Activated T-cell treated with anti-CD3 and anti-CD28 coated beads, Interleukin-2, amount 50 U/mL, for 72 hours (primary cell): ENCODE results near the gene NUDC. TPM values are rescaled to one million over a fixed set of nuclear protein-coding genes. Genes with fewer than 3 reads are reported as not detected.
"Not testable (repeated sequence)": the region's sequence is repeated elsewhere in the genome, so short reads cannot be mapped to it uniquely, and the experiment has no call there.

ENCODE experiments used
- ATAC-seq, 2 donors: fragments of 150-1000 bp; cut with Tn5 transposase; replicated peaks in 1 of 2; 2 replicates each; pipeline ENCODE4 v1.10.0; 2021; ENCODE audit warnings: moderate library complexity in 2 of 2, mild to moderate bottlenecking in 1 of 2
- DNase-seq, 2 donors: peaks; one replicate each; pipeline ENCODE4 v3.0.0; 2021 to 2022; ENCODE audit warnings: mixed read lengths in 1 of 2
- H3K27ac Mint-ChIP-seq: one replicate; pipeline ENCODE4 v1.8.0; 2022; ENCODE audit warnings: mild to moderate bottlenecking, moderate library complexity, mixed read lengths
- H3K27me3 Mint-ChIP-seq: one replicate; pipeline ENCODE4 v1.8.0; 2022; ENCODE audit warnings: low read depth, mixed read lengths
- H3K36me3 Mint-ChIP-seq, 2 donors: one replicate each; pipeline ENCODE4 v1.8.0; 2022; ENCODE audit warnings: mixed read lengths in 2 of 2, mild to moderate bottlenecking in 1 of 2; ENCODE audit not compliant: insufficient read depth in 2 of 2
- H3K4me1 Mint-ChIP-seq: one replicate; pipeline ENCODE4 v1.8.0; 2022; ENCODE audit warnings: low read depth, mixed read lengths
- H3K4me3 Mint-ChIP-seq, 2 donors: one replicate each; pipeline ENCODE4 v1.8.0; 2022; ENCODE audit warnings: mild to moderate bottlenecking in 2 of 2, mixed read lengths in 2 of 2, moderate library complexity in 2 of 2
- H3K9me3 Mint-ChIP-seq, 2 donors: one replicate each; pipeline ENCODE4 v1.8.0; 2022; ENCODE audit warnings: mixed read lengths in 2 of 2
- total RNA-seq, 2 donors: library from RNA; stranded (reverse); gene quantifications; one replicate each; pipeline ENCODE4 v1.2.3, GENCODE V29; 2022

NUDC gene
- total RNA-seq, 2 donors from 2014 or later = 61.6 to 78.5 TPM

DNA sequence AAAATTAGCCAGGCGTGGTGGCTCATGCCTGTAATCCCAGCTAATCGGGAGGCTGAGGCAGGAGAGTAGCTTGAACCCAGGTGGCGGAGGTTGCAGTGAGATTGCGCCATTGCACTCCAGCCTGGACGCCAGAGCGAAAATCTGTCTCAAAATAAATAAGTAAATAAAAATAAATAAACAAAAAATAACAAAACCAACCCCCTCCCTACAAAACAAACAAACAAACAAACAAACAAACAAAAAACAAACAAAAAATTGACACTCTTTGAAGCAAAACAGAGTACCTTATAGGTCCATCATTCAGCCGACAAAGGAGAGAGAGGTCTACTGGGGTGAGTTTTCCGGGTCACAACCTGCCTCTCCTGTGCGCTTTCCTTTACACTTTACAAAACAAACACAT is 44.1 kb downstream of the NUDC start:
- no peak overlapping the region for H3K27ac Mint-ChIP-seq
- no peak overlapping the region for H3K4me3 Mint-ChIP-seq
- peaks cover 3% of the 10 kb centered on the region for H3K4me1 Mint-ChIP-seq
- peaks cover 0 to 1% of the 10 kb centered on the region in 2 donors for H3K36me3 Mint-ChIP-seq
- no peak for ATAC-seq
- no peaks in the 10 kb centered on the region for H3K9me3 Mint-ChIP-seq
- DNase-seq = no peak
- peaks cover 32% of the 10 kb centered on the region for H3K27me3 Mint-ChIP-seq

DNA sequence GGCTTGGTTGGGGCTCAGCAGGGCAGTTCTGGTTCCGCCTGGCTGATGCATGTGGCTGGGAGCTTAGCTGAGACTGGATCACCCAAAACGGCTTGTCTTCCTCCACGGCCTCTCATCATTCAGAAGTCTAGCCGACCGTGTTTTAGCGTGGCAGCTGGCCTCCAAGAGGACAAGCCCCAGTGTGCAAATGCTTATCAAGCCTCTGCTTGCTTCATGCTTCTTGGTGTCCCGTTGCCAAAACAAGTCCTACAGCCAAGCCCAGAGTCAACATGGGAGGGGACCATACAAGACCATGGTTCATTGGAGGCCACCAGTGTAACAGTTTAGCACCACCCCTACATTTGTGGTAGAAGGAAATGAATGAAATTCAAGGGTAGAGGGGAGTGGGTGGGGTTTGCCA is 49.3 kb downstream of the NUDC start:
- Mint-ChIP-seq H3K27ac (no peak overlapping the region), H3K4me3 (no peak overlapping the region), H3K27me3 (peaks cover 15% of the 10 kb centered on the region), H3K9me3 (no peaks in the 10 kb centered on the region), H3K4me1 (peaks cover 8% of the 10 kb centered on the region), H3K36me3 (no peaks in the 10 kb centered on the region)
- ATAC-seq (no peak), DNase-seq (no peak)

DNA sequence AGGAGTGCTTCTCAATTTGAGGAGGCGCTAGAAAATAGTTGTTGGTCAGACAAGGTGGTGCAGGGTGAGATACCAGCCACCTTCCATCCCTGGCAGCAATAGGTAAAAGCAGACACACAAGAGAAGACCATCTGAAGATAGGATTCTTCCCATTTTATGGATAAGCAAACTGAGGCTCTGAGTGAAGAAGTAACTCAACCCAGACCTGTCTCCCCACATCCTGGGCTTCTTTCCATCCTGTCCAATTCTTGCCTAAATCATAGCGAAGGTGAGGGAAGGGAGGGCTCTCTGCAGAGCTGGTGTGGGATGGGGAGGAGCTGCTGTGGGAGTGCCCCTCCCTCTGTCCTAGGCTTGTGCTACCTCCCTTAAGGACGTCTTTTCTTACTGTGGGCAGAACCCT is 50.0 kb downstream of the NUDC start:
- H3K9me3 Mint-ChIP-seq = no peaks in the 10 kb centered on the region
- no peaks in the 10 kb centered on the region for H3K36me3 Mint-ChIP-seq
- ATAC-seq = no peak

DNA sequence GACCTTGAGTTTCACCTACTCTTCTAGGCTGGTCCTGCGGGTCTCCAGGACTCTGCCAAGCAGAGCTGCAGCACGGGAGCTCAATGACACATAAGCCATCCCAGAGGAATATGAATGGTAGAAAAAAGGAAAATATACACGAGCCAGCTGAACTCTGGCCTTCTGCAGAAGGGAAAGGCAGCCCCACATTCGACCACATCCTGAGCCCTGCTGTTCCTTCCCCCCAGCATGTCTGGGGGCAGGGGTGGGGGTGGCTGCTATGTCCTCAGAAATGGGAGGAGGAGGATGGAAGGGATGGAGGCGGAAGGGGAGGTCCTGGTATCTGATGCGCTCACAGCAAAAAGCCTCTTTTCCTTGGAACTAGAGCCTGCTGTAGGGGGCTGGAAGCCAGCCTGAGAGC is 50.8 kb downstream of the NUDC start:
- Mint-ChIP-seq H3K27me3 (peaks cover 8% of the 10 kb centered on the region), H3K9me3 (no peaks in the 10 kb centered on the region), H3K36me3 (no peaks in the 10 kb centered on the region), H3K4me3 (no peak overlapping the region), H3K4me1 (peaks cover 8% of the 10 kb centered on the region), H3K27ac (no peak overlapping the region)
- ATAC-seq (no peak), DNase-seq (no peak)

More for the DNA sequence above, 50.0 kb downstream of the NUDC start:
- Mint-ChIP-seq H3K4me3 (no peak overlapping the region), H3K27ac (no peak overlapping the region), H3K27me3 (peaks cover 12% of the 10 kb centered on the region), H3K4me1 (peaks cover 8% of the 10 kb centered on the region)
- no peak for DNase-seq

DNA sequence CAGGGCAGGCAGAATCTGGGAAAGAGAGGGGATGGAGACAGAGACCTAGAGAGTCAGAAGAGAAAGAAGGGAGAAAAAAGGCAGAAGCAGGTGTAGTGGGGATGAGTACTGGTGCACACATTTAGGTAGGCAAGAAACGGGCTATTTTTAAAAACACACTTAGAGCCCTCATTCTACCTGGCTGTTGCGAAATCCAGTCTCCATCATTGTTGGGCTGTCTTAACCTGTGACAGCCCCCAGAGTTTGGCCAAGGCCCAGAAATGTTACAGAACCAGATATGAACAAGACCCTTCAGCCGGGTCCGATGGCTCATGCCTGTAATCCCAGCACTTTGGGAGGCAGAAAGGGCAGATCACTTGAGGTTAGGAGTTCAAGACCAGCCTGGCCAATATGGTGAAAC is 51.3 kb downstream of the NUDC start:
- H3K4me1 Mint-ChIP-seq = peaks cover 8% of the 10 kb centered on the region
- peaks cover 8% of the 10 kb centered on the region for H3K27me3 Mint-ChIP-seq
- DNase-seq (no peak), ATAC-seq (no peak)
- no peaks in the 10 kb centered on the region for H3K9me3 Mint-ChIP-seq
- no peak overlapping the region for H3K27ac Mint-ChIP-seq
- no peaks in the 10 kb centered on the region for H3K36me3 Mint-ChIP-seq
- H3K4me3 Mint-ChIP-seq = no peak overlapping the region

DNA sequence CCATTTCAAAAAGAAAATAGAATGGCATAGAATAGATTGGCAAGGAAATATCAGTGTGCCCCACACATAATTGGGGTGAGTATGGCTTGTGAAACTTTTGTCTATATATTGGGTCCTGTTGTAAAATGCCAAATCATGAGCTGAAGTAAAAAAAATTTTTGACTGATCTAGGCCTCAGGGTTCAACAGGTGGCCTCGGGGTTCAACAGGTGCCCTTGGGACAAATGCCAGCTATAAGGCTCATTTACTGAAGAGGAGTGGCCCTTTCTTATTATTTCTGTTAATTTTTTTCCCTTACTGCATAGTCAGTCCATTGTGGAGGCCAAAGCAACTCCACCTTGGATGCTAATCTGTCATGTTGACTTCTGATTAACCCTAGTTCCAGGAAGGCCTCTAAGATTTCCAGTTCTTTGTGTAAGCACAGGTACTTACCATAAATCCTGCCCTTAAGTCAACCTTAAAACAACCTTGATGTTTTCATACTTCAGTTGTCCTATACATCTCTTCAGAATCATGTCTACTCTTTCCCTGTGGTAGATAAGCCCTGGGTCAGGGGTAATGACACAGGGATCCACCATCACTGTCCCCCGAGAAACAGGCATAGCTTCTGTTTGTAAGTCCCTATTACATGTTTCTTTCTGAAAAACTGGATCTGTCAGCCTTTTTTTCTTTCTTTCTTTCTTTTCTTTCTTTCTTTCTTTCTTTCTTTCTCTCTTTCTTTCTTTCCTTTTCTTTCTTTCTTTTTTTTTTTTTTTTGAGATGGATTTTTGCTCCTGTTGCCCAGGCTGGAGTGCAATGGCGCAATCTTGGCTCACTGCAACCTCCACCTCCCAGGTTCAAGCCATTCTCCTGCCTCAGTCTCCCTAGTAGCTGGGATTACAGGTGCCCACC is 55.3 kb downstream of the NUDC start:
- Mint-ChIP-seq H3K9me3 (no peaks in the 10 kb centered on the region), H3K27ac (peak overlapping the region; percentile 19), H3K36me3 (no peaks in the 10 kb centered on the region), H3K4me3 (no peak overlapping the region), H3K27me3 (peaks cover 8% of the 10 kb centered on the region), H3K4me1 (peaks cover 8% of the 10 kb centered on the region)
- DNase-seq = no peak
- ATAC-seq = no peak

DNA sequence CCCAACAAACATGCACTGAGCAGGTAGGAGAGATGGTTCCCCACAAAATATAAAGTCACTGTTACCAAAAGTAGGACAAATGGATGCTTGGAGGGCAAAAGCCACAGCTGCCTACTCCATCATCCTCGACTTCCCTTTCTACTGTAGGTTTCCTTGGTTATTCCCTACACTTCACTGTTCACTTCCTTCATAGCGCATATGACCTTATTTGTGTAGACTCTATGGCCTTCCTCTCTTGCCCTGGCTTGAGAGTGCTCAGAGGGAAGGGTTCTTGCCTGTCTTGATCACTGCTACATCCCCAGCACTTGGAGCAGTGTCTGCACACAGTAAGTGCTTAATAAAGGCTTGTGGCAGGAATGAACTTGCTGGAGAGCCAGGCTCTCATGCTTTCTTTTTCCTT is 57.4 kb downstream of the NUDC start:
- no peak overlapping the region for H3K27ac Mint-ChIP-seq
- H3K4me1 Mint-ChIP-seq = no peaks in the 10 kb centered on the region
- no peak overlapping the region for H3K4me3 Mint-ChIP-seq
- no peaks in the 10 kb centered on the region for H3K9me3 Mint-ChIP-seq
- no peaks in the 10 kb centered on the region for H3K36me3 Mint-ChIP-seq
- peaks cover 15% of the 10 kb centered on the region for H3K27me3 Mint-ChIP-seq
- no peak for ATAC-seq
- no peak for DNase-seq

DNA sequence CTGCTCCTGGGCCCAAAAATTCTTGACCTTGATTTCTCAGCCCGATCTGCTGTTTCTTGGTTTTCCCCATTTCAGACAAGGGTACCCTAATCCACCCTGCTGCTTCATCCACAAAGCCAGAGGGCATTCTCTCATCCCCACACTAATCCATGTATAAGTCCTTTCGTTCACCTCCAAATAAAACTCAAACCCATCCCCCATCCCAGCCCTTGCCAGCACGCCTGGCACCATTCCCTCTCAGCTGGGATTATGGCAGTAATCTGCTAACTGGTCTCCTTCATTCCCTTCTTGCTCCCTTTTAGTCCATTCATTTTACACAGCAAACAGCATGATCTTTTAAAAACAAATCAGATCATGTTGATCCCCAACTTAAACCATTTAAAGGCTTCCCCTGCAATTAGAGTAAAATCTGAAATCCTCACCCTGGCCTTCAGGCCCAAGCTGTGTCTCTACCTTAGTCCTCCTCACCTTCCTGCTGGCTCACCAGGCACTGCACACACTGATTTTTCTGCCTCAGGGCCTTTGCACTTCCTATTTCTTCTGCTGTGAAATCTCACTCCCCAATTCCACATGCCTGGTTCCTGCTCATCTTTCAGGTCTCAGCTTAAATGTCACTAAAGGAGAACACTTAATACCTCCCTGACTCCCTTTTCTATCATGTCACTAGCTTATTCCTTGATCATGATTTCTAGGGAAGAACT is 59.8 kb downstream of the NUDC start:
- H3K4me3 Mint-ChIP-seq = no peak overlapping the region
- DNase-seq = no peak
- no peaks in the 10 kb centered on the region for H3K4me1 Mint-ChIP-seq
- ATAC-seq = no peak
- H3K27ac Mint-ChIP-seq = no peak overlapping the region
- H3K9me3 Mint-ChIP-seq = no peaks in the 10 kb centered on the region
- H3K27me3 Mint-ChIP-seq = peaks cover 26% of the 10 kb centered on the region
- H3K36me3 Mint-ChIP-seq = no peaks in the 10 kb centered on the region

DNA sequence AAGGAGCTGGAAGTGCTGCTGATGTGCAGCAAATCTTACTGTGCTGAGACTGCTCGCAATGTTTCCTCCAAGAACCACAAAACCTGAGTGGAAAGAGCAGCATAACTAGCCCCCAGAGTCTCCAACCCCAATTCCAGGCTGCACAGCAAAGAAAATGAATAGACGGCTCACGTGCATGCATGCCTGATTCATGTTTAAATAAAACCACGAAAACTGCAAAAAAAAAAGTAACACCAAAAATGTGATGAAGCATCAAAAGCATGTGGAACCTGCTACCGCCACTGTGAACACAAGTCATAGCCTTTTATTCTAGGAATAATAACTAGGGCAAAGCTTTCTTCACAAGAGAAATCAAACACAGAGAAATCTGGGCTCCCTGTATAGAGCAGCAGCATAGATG is 62.3 kb downstream of the NUDC start:
- H3K36me3 Mint-ChIP-seq = no peaks in the 10 kb centered on the region
- H3K27me3 Mint-ChIP-seq = peaks cover 30% of the 10 kb centered on the region
- H3K4me1 Mint-ChIP-seq = no peaks in the 10 kb centered on the region
- no peak for DNase-seq
- ATAC-seq = no peak
- no peak overlapping the region for H3K27ac Mint-ChIP-seq
- H3K4me3 Mint-ChIP-seq = no peak overlapping the region
- H3K9me3 Mint-ChIP-seq = no peaks in the 10 kb centered on the region

DNA sequence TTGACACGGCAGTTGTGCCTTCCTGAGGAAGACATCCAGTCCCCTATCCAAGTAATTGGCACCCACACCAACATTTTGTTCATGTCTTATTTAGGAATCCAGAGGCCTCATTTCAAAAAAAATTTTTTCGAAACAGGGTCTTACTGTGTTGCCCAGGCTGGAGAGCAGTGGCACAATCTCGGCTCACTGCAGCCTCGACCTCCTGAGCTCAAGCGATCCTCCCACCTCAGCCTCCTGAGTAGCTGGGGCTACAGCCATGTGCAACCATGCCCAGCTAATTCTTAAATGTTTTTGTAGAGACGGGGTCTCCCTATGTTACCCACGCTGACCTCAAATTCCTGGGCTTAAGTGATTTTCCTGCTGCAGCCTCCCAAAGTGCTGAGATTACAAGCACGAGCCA is 62.7 kb downstream of the NUDC start:
- Mint-ChIP-seq H3K9me3 (no peaks in the 10 kb centered on the region), H3K4me3 (no peak overlapping the region), H3K36me3 (no peaks in the 10 kb centered on the region), H3K27me3 (peaks cover 30% of the 10 kb centered on the region), H3K4me1 (no peaks in the 10 kb centered on the region), H3K27ac (no peak overlapping the region)
- ATAC-seq (no peak), DNase-seq (no peak)

DNA sequence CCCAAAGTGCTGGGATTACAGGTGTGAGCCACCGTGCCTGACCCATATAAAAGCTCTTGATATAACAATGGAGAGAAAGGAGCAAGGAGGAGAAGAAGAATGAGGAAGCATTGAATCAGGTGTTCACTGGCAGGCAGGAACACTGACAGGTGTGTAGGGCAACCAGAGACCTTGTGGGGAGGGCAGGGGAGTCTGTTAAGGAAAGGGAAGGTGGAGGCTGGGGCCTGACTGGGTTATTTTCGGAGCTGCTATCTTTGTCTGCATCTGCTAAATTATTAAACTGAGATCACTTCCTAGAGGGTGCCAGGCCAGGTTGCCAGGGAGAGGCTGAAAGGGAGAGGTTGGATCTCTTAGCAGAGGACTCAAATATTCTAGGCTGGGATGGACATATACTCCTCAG is 65.1 kb downstream of the NUDC start:
- Mint-ChIP-seq H3K4me3 (no peak overlapping the region), H3K36me3 (no peaks in the 10 kb centered on the region), H3K27me3 (peaks cover 44% of the 10 kb centered on the region), H3K9me3 (no peaks in the 10 kb centered on the region), H3K4me1 (peaks cover 9% of the 10 kb centered on the region), H3K27ac (no peak overlapping the region)
- ATAC-seq = no peak
- DNase-seq = no peak

DNA sequence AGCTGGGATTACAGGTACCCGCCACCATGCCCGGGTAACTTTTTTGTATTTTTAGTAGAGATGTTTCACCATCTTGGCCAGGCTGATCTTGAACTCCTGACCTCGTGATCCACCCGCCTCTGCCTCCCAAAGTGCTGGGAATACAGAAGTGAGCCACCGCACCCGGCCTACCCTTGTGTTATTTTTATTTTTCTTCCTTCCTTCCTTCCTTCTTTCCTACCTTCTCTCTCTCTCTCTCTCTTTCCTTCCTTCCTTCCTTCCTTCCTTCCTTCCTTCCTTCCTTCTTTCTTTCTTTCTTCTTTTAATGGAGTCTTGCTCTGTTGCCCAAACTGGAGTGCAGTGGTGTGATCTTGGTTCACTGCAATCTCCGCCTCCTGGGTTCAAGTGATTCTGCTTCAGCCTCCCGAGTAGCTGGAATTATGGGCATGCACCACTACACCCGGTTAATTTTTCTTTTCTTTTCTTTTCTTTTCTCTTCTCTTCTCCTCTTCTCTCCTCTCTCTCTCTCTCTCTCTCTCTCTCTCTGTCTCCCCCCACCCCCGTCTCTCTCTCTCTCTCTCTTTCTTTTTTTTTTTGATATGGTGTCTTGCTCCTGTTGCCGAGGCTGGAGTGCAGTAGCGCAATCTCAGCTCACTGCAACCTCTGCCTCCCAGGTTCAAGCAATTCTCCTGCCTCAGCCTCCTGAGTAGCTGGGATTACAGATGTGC is 68.0 kb downstream of the NUDC start:
- not testable (repeated sequence) for H3K9me3 Mint-ChIP-seq, DNase-seq, H3K36me3 Mint-ChIP-seq, H3K27ac Mint-ChIP-seq, ATAC-seq, H3K4me3 Mint-ChIP-seq
- peaks cover 45% of the 10 kb centered on the region for H3K27me3 Mint-ChIP-seq
- peaks cover 23% of the 10 kb centered on the region for H3K4me1 Mint-ChIP-seq
